HS-27A (cell line): ENCODE data around the gene DUSP9.
"Not testable (repeated sequence)": the region's sequence is repeated elsewhere in the genome, so short reads cannot be mapped to it uniquely, and the experiment has no call there.

Source experiments
- DNase-seq: peaks from one replicate; pipeline ENCODE4 v3.0.0-alpha.2; 2012; ENCODE audit warnings: low read depth, missing footprints

DUSP9 gene

DNA sequence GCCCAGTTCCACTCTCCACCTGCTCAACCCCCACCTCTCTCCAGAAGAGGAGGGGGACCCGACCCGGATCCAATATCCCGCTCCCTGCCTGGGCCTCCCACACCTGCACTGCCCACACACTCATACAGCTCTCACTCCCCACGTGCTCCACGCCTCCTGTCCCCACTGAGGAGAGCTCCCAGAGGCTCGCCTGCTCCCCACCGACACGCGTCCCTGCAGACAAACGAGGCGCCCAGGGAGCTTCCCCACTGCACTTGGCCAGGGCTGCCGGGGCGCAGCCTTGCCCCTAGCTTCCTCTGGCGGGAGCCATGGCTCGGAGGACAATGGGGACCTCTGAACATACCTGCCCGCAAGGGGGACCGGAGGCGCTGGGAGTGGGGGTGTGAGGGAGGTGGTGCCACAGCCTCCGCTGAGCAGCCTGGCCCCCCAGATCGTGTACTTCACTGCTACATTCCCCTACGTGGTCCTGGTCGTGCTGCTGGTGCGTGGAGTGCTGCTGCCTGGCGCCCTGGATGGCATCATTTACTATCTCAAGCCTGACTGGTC, 45.7 kb downstream of the DUSP9 start:
- DNase-seq, result no peak

DNA sequence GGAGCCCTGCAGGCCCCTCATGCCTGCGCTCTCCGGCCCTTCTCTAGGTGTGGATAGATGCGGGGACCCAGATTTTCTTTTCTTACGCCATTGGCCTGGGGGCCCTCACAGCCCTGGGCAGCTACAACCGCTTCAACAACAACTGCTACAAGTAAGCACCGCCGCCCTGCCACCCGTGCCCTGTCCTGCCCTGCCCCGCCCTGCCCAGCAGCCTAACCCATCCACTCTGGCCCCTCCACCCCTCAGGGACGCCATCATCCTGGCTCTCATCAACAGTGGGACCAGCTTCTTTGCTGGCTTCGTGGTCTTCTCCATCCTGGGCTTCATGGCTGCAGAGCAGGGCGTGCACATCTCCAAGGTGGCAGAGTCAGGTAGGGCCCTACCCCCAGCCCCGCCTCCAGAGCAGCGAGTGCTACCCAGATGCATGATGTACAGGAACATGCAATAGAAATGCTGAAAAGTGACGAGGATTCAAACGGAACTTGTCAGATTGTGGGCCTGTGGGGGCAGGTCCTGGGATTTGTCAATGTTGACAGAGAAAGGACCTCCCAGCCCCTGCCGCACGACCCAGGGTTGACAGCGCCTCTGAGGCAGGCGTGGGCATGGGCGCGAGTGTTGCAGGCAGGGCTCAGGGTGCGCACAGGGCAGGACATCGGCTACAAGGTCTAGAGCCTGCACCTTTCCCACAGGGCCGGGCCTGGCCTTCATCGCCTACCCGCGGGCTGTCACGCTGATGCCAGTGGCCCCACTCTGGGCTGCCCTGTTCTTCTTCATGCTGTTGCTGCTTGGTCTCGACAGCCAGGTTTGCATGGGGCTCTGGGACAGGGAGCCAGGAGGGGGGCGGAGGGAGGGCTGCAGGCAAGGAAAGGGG, 46.4 kb downstream of the DUSP9 start:
- no peak for DNase-seq

DNA sequence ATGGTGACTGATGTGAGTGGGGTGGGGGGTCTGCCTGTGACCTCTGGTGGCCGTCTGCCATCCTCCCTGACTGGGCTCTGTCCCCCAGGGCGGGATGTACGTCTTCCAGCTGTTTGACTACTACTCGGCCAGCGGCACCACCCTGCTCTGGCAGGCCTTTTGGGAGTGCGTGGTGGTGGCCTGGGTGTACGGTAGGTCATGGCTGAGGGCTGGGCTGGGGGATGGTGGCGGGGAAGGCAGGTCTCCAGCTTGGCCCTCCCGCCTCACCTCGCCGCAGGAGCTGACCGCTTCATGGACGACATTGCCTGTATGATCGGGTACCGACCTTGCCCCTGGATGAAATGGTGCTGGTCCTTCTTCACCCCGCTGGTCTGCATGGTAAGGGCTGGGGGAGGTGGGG, 47.3 kb downstream of the DUSP9 start:
- DNase-seq, result not testable (repeated sequence)

DNA sequence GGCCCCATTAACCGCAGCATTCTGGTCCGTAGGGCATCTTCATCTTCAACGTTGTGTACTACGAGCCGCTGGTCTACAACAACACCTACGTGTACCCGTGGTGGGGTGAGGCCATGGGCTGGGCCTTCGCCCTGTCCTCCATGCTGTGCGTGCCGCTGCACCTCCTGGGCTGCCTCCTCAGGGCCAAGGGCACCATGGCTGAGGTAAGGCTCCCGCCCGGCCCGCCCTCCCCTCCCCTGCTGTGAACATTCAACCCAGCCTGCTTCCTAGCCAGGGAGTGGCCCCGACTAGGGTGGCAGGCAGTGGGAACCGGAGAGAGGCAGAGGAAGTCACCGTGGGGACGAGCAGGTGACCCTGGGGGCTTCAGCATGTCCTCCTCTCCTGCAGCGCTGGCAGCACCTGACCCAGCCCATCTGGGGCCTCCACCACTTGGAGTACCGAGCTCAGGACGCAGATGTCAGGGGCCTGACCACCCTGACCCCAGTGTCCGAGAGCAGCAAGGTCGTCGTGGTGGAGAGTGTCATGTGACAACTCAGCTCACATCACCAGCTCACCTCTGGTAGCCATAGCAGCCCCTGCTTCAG, 47.8 kb downstream of the DUSP9 start:
- DNase-seq, result no peak

DNA sequence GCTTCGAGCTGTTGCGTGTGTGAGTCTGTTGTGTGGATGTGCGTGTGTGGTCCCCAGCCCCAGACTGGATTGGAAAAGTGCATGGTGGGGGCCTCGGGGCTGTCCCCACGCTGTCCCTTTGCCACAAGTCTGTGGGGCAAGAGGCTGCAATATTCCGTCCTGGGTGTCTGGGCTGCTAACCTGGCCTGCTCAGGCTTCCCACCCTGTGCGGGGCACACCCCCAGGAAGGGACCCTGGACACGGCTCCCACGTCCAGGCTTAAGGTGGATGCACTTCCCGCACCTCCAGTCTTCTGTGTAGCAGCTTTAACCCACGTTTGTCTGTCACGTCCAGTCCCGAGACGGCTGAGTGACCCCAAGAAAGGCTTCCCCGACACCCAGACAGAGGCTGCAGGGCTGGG, 49.1 kb downstream of the DUSP9 start:
- no peak for DNase-seq

DNA sequence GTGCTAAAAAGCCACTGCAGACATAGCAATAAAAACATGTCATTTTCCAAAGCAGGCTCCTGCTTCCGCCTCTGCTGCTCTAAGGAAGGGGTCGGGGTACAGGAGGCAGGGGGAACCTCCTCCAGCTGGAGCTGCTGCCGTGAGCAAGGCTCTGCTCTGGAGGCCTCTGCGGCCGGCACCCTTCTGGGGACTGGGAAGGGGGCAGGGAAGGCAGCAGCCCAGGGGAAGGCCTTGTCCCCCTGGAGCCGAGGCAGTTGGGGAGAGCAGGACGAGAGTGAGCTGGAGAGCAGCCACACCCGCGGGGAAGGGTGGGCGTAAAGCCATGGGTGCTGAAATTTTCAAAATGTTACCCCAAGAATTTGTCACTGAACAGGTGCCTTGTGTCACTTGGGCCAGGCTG, 49.5 kb downstream of the DUSP9 start:
- not testable (repeated sequence) for DNase-seq

DNA sequence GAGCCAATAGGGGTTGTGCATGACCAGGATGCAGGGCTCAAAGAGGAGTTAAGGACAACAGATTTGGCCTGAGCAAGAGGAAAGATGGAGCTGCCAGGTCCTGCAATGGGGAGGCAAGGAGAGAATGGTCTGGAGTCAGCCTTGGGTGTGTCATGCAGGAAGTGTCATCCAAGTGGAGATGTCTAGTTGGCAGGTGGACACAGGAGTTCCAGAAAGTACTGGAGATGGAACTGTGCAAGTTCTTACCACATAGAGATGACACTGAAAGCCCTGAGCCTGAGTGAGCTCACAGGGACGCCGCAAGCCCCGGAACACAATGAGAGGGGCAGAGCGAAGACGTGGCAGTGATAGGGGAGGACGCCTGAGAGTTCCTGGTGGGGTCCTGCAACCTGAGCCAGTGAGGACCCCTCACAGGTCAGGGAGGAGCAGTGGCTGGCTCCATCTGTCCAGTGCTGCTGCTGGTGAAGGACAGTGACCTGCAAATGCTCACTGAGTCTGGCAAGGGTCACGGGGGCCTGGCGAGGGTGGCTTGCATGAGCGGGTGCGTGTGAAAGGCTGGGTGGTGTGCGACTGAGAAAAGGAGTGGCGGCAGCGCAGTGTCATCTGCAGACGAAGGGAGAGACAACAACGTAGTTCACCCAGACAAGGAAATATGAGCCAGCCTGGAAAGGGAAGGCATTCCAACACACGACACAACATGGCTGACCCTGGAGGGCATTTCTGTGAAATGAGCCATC, 50.2 kb downstream of the DUSP9 start:
- not testable (repeated sequence) for DNase-seq

DNA sequence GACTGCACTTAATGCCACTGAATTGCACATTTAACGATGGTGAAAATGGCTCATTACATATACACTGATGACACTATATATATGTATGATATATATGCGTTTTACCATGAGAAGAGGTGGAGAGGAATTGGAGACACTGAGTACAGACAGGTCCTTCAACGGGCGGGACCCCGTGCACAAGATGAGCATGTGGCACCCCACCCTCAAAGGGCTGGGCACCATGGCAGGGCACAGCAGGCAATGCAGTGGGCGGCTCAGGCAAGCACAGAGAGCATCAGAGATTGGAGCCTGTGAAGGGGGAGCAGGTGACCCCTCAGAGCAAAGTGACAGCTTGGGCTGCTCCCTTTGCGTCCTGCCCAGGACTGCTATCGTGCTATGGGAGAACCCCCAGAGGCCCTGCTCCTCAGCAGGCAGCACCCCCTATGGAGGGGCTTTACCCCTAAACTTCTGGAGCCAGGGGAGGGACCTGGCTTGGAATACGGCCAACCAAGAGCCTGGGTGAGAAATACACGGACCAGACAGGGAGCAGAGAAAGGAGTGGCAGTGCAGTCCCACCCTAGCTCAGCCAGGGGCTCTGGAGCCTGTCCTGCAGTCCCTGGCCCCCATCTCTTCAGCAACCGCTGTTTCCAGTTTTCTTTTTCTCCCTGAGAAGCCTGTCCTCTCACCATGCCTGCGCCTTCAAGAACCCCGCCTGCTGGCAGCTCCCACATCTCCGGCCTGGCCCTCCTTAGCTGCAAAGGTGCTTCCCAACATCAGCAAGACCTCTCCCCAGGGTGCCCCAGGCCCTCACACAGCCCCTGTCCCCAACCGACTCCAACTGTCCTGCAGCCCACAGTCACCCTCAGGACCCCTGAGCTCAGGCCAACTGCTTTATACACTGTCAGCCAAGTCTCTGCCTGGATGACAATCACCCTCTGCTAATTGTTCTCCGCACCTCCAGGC, 51.2 kb downstream of the DUSP9 start:
- DNase-seq, result no peak

DNA sequence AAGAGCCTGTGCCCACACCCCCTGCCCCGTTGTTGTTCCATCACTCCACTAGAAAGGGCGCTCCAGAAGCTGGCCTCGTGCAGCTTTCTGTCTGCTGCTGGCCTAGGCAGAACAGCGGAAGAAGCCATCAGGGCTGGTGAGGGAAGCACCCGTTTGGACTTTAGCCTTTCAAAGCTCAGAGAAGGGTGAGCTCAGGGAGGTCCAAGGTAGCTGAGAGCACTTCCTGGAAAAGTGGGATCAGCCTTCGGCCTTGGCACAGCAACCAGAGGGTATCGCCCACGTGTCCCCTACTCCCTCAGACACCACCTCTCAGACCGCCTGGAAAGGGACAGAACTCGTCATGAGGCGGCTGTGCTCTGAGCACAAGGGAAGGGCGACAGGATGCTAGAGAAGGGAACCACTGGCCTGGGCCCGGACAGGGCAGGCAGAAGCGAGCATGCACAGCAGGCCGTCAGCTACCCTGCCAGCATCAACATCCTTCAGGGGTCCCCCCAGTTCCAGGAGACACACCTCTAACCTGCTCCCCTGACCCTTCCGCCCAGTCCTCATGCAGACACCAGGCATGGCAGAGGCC, 52.3 kb downstream of the DUSP9 start:
- not testable (repeated sequence) for DNase-seq

DNA sequence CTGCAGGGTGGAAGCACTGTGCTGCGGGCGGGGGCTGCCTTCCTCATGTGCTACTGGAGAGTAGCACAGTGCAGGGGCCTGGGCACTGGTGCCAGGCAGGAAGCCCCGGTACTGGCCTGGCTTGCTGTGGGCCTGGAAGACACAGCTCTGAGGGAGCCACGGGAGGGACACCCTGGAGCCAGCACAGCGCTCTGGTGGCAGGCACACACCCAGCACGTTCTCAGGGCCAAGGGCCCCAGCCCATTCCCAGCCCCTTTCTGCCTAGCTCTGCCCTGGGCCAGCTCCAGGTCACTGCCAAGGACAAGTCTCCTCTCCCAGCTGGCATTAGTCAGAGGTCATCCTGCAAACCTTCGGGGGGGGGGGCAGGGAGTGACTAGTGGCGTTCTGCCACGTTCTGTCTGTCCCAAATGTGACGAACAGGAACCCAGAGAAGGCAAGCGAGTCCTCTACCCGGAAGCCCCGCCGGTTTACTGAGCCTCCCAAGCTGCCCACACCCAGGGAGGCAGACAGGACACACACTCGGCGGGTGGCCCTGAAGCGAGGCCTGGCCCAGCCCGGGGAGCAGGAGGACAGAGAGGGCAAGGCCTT, 52.9 kb downstream of the DUSP9 start:
- DNase-seq, result not testable (repeated sequence)

DNA sequence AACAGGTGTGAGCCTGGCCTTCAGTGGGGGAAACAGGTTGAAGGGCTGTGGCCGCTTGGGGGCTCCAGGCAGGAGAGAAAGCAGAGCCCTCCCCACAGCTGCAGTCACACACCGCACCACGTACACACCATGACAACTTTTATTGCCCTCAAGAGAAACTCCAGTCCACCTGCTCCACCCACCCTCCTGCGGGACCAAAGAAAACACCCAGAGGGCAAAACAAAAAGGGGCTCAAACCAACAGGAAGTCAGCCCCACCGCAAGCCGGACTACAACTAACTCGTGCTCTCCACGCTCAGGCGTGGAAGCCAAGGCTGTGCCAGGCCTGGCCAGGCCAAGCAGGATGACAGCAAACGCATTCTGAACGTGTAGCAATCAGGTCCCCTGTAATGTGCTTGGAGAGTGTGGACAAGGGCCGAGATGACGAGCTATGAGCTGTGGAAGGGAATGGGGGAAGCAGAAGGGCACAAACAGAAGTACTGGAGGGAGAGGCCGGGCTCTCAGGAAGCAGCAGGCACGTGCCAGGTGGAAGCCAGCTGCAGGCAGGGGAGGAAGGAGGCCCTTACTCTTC, 53.5 kb downstream of the DUSP9 start:
- no peak for DNase-seq
